ENCODE data around the gene EFHC1.

DNA sequence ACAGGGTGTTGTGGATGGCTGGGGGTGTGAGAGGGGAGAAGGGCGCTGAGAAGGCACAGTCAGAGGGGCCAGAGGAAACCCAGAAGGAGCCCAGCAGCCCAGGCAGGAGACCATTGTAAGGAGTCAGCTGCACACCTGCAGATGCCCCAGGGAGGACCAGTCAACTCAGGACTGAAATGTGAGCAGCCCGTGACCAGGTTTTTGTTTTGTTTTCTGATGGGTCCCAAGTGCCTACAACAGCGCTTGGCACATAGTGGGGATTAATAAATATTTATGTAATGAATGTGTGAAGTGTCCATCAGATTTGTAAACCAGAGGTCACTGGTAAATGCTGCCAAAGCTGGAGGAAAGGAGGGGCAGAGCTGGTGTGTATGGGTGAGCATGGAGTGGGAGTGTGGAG, 126.5 kb downstream of the EFHC1 start:
- TF ChIP-seq REST (IDR thresholded peaks at IDR 0.05; ENCODE audit: unreplicated experiment) (no peak), CTCF (conservative IDR thresholded peaks at IDR 0.05; ENCODE audit: low read depth in 2 of 2) (no peak), EZH2 (IDR thresholded peaks at IDR 0.05; ENCODE audit: low read depth, unreplicated experiment) (no peak), EZH2phosphoT487 (IDR thresholded peaks at IDR 0.05; ENCODE audit: unreplicated experiment) (no peak), POLR2AphosphoS5 (IDR thresholded peaks at IDR 0.05; ENCODE audit: low read depth) (no peak), JUNB (IDR thresholded peaks at IDR 0.05; ENCODE audit: unreplicated experiment) (no peak)
- TF ChIP-seq, protein P1, sequence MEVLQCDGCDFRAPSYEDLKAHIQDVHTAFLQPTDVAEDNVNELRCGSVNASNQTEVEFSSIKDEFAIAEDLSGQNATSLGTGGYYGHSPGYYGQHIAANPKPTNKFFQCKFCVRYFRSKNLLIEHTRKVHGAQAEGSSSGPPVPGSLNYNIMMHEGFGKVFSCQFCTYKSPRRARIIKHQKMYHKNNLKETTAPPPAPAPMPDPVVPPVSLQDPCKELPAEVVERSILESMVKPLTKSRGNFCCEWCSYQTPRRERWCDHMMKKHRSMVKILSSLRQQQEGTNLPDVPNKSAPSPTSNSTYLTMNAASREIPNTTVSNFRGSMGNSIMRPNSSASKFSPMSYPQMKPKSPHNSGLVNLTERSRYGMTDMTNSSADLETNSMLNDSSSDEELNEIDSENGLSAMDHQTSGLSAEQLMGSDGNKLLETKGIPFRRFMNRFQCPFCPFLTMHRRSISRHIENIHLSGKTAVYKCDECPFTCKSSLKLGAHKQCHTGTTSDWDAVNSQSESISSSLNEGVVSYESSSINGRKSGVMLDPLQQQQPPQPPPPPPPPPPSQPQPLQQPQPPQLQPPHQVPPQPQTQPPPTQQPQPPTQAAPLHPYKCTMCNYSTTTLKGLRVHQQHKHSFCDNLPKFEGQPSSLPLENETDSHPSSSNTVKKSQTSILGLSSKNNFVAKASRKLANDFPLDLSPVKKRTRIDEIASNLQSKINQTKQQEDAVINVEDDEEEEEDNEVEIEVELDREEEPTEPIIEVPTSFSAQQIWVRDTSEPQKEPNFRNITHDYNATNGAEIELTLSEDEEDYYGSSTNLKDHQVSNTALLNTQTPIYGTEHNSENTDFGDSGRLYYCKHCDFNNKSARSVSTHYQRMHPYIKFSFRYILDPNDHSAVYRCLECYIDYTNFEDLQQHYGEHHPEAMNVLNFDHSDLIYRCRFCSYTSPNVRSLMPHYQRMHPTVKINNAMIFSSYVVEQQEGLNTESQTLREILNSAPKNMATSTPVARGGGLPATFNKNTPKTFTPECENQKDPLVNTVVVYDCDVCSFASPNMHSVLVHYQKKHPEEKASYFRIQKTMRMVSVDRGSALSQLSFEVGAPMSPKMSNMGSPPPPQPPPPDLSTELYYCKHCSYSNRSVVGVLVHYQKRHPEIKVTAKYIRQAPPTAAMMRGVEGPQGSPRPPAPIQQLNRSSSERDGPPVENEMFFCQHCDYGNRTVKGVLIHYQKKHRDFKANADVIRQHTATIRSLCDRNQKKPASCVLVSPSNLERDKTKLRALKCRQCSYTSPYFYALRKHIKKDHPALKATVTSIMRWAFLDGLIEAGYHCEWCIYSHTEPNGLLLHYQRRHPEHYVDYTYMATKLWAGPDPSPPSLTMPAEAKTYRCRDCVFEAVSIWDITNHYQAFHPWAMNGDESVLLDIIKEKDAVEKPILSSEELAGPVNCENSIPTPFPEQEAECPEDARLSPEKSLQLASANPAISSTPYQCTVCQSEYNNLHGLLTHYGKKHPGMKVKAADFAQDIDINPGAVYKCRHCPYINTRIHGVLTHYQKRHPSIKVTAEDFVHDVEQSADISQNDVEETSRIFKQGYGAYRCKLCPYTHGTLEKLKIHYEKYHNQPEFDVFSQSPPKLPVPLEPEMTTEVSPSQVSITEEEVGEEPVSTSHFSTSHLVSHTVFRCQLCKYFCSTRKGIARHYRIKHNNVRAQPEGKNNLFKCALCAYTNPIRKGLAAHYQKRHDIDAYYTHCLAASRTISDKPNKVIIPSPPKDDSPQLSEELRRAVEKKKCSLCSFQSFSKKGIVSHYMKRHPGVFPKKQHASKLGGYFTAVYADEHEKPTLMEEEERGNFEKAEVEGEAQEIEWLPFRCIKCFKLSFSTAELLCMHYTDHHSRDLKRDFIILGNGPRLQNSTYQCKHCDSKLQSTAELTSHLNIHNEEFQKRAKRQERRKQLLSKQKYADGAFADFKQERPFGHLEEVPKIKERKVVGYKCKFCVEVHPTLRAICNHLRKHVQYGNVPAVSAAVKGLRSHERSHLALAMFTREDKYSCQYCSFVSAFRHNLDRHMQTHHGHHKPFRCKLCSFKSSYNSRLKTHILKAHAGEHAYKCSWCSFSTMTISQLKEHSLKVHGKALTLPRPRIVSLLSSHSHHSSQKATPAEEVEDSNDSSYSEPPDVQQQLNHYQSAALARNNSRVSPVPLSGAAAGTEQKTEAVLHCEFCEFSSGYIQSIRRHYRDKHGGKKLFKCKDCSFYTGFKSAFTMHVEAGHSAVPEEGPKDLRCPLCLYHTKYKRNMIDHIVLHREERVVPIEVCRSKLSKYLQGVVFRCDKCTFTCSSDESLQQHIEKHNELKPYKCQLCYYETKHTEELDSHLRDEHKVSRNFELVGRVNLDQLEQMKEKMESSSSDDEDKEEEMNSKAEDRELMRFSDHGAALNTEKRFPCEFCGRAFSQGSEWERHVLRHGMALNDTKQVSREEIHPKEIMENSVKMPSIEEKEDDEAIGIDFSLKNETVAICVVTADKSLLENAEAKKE (CRISPR knock-in tag; IDR thresholded peaks at IDR 0.05), result no peak

All from GM23338 (cell line).